HepG2 (cell line): ENCODE results near the gene LRRC74A. TPM values are rescaled to one million over a fixed set of nuclear protein-coding genes. Genes with fewer than 3 reads are reported as not detected.

Experiments
- ATAC-seq: fragments of 200-7000 bp; cut with Tn5 transposase; 3 replicates; pipeline ENCODE4 v1.9.1; 2020; ENCODE audit warnings: mild to moderate bottlenecking, moderate library complexity
- BruUV-seq: library from RNA; stranded (reverse); fragments of 400-500 nt; replicated peaks from 2 replicates; lab custom pipeline; 2021; lab: Mats Ljungman, UMichigan
- CTCF ChIA-PET: fragments of 300-600 bp; formaldehyde crosslinking; extraction: SDS; loops from one replicate; lab custom pipeline; 2021; ENCODE audit warnings: low total read pairs, inconsistent platforms, low intra/inter-chr PET ratio; lab: Yijun Ruan, JAX
- POLR2A ChIA-PET: fragments of 350-600 bp; sonication (Branson Sonifier 250); formaldehyde crosslinking; loops from one replicate; lab custom pipeline; 2020; ENCODE audit warnings: antibody characterized with exemption, inconsistent platforms; lab: Yijun Ruan, JAX
- DNase-seq: peaks from one replicate; pipeline ENCODE4 v3.0.0-alpha.2; 2015; ENCODE audit warnings: low spot score
- FAIRE-seq: peaks from 3 replicates; lab custom pipeline; 2011; peaks lifted over from hg19 to GRCh38; lab: Jason Lieb, UNC
- H2AFZ ChIP-seq: one replicate; pipeline ENCODE4 v1.6.1; 2011; ENCODE audit warnings: low read length, inconsistent platforms
- H3K27ac ChIP-seq: fragments of 300-600 bp; 3 replicates; pipeline ENCODE4 v1.8.0; 2011; ENCODE audit warnings: mixed run types, mild to moderate bottlenecking, mixed read lengths, low read length, inconsistent platforms; ENCODE audit not compliant: insufficient read depth; ENCODE audit errors: extremely low read length
- H3K27me3 ChIP-seq, 2 experiments: fragments of 200-600 bp in 1 of 2; 2 replicates in 1 of 2; 3 replicates in 1 of 2; pipeline versions ENCODE4 v1.6.0 to v1.8.0; 2011; ENCODE audit warnings: low read length in 2 of 2, mild to moderate bottlenecking in 2 of 2, moderate library complexity in 2 of 2, inconsistent platforms in 1 of 2; ENCODE audit not compliant: insufficient read depth in 2 of 2, control insufficient read depth in 1 of 2
- H3K36me3 ChIP-seq, 2 experiments: fragments of 200-600 bp in 1 of 2; replicated peaks in 1 of 2; 2 replicates in 1 of 2; 3 replicates in 1 of 2; pipeline versions ENCODE4 v1.5.1 to v1.8.0; 2011; ENCODE audit warnings: low read length in 2 of 2, inconsistent platforms in 1 of 2; ENCODE audit not compliant: insufficient read depth in 2 of 2, control insufficient read depth in 1 of 2
- H3K4me1 ChIP-seq: 2 replicates; pipeline ENCODE4 v1.5.1; 2012; ENCODE audit warnings: low read length, inconsistent platforms; ENCODE audit not compliant: insufficient read depth
- H3K4me2 ChIP-seq: 2 replicates; pipeline ENCODE4 v1.6.0; 2011; ENCODE audit warnings: low read depth, low read length, inconsistent platforms
- H3K4me3 ChIP-seq, 3 experiments: fragments of 200-600 bp in 1 of 3; sonication (generic), shearing (Covaris generic) in 1 of 3; replicated peaks in 1 of 3; 2 replicates each; pipeline ENCODE4 v1.5.1; 2011 to 2016; ENCODE audit warnings: low read length in 3 of 3, inconsistent platforms in 2 of 3, low read depth in 2 of 3, mild to moderate bottlenecking in 2 of 3, control low read depth in 1 of 3, mixed read lengths in 1 of 3; ENCODE audit not compliant: insufficient read depth in 1 of 3
- H3K79me2 ChIP-seq: one replicate; pipeline ENCODE4 v1.6.1; 2011; ENCODE audit warnings: low read length, inconsistent platforms; ENCODE audit not compliant: insufficient read depth
- H3K9ac ChIP-seq: 2 replicates; pipeline ENCODE4 v1.6.0; 2011; ENCODE audit warnings: mild to moderate bottlenecking, low read depth, low read length, inconsistent platforms; ENCODE audit not compliant: insufficient read depth
- H3K9me3 ChIP-seq: 2 replicates; pipeline ENCODE4 v1.5.1; 2012; ENCODE audit warnings: mild to moderate bottlenecking, low read length
- H4K20me1 ChIP-seq: 2 replicates; pipeline ENCODE4 v1.6.0; 2011; ENCODE audit warnings: inconsistent platforms, mild to moderate bottlenecking, low read length, moderate library complexity; ENCODE audit not compliant: insufficient read depth
- BRD4 ChIP-seq: sonication (generic); formaldehyde crosslinking; IDR thresholded peaks from 2 replicates; pipeline ENCODE4 v1.4.0; 2020; ENCODE audit warnings: missing genetic modification reagents
- CENPBD1 ChIP-seq: sonication (generic); formaldehyde crosslinking; IDR thresholded peaks from 2 replicates; pipeline ENCODE4 v1.8.0; 2022; ENCODE audit warnings: missing genetic modification reagents, low read depth, mild to moderate bottlenecking, borderline replicate concordance
- EEA1 ChIP-seq: sonication (generic); formaldehyde crosslinking; IDR thresholded peaks from 2 replicates; pipeline ENCODE4 v1.5.1; 2020; ENCODE audit warnings: mild to moderate bottlenecking, missing genetic modification reagents, borderline replicate concordance
- FOXC1 ChIP-seq: sonication (generic); formaldehyde crosslinking; IDR thresholded peaks from 2 replicates; pipeline ENCODE4 v1.8.0; 2022; ENCODE audit warnings: mild to moderate bottlenecking, missing genetic modification reagents, borderline replicate concordance
- NONO ChIP-seq, 2 experiments: fragments of 450-650 bp in 1 of 2; sonication (generic) in 1 of 2; formaldehyde crosslinking in 1 of 2; IDR thresholded peaks in 1 of 2; conservative IDR thresholded peaks in 1 of 2; 2 replicates each; pipeline versions ENCODE4 v1.6.1 to v1.8.0; 2017 to 2022; ENCODE audit warnings: mild to moderate bottlenecking in 1 of 2, missing genetic modification reagents in 1 of 2, moderate library complexity in 1 of 2
- POLR2AphosphoS5 ChIP-seq: IDR thresholded peaks from 2 replicates; pipeline ENCODE4 v1.6.1; 2012; ENCODE audit warnings: low read depth, low read length
- RXRA ChIP-seq: sonication (generic); formaldehyde crosslinking; IDR thresholded peaks from 2 replicates; pipeline ENCODE4 v1.5.1; 2020; ENCODE audit warnings: missing genetic modification reagents
- SUZ12 ChIP-seq: fragments of 150-350 bp; IDR thresholded peaks from 2 replicates; pipeline ENCODE4 v1.6.1; 2014; ENCODE audit warnings: low read depth, low read length
- USF2 ChIP-seq, 2 experiments: sonication (generic) in 1 of 2; formaldehyde crosslinking in 1 of 2; IDR thresholded peaks; 2 replicates each; pipeline versions ENCODE4 v1.5.1 to v1.6.1; 2011 to 2020; ENCODE audit warnings: borderline replicate concordance in 1 of 2, low read depth in 1 of 2, low read length in 1 of 2, mild to moderate bottlenecking in 1 of 2, missing genetic modification reagents in 1 of 2, moderate library complexity in 1 of 2
- ZC3H13 ChIP-seq: sonication (generic); formaldehyde crosslinking; IDR thresholded peaks from 2 replicates; pipeline ENCODE4 v1.8.1; 2023; ENCODE audit warnings: mild to moderate bottlenecking, missing genetic modification reagents, moderate library complexity
- ZNF691 ChIP-seq: sonication (generic); formaldehyde crosslinking; IDR thresholded peaks from 2 replicates; pipeline ENCODE4 v1.4.0; 2020; ENCODE audit warnings: missing genetic modification reagents, low read depth, mild to moderate bottlenecking, borderline replicate concordance
- ZNF773 ChIP-seq: sonication (generic); formaldehyde crosslinking; IDR thresholded peaks from 2 replicates; pipeline ENCODE4 v1.4.0; 2020; ENCODE audit warnings: missing genetic modification reagents, borderline replicate concordance
- ZSCAN9 ChIP-seq: IDR thresholded peaks from 2 replicates; pipeline ENCODE4 v1.6.1; 2016; ENCODE audit warnings: borderline replicate concordance
- WGBS: methylation state at CpG from one replicate; pipeline ENCODE4 v1.1.6; 2017; ENCODE audit warnings: low lambda C conversion rate; 5-methylcytosine and 5-hydroxymethylcytosine counted together
- in situ Hi-C: cut with HindIII; loops from 2 replicates; pipeline ENCODE4 v1.10.0; 2017; ENCODE audit warnings: low pct_unique_long_range_greater_than_20kb; ENCODE audit not compliant: extremely low pct_ligation_motif_present
- intact Hi-C: fragments of 100-400 bp; cut with micrococcal nuclease; formaldehyde crosslinking; loops from one replicate; pipeline ENCODE4 v1.10.0; 2022; ENCODE audit not compliant: unreplicated experiment
- polyA plus RNA-seq, 8 experiments: library from polyadenylated mRNA; depleted of rRNA in 3 of 8; stranded (reverse) in 7 of 8; unstranded in 1 of 8; fragments of >200 nt; fragmentation: Illumina TruSeq in 4 of 8; extraction: Trizol in 4 of 8; gene quantifications; 2 replicates each; pipeline versions ENCODE4 v1.2.1 to v1.2.3, GENCODE V29; 2011 to 2016; ENCODE audit warnings: low read depth in 4 of 8, missing spikeins in 1 of 8, mixed read lengths in 1 of 8; ENCODE audit not compliant: insufficient read depth in 1 of 8
- total RNA-seq, 5 experiments: library from RNA; depleted of rRNA; stranded (reverse); fragments of >200 nt; fragmentation: Illumina TruSeq; extraction: Trizol; gene quantifications; 2 replicates each; pipeline ENCODE4 v1.2.3, GENCODE V29; 2016; ENCODE audit warnings: low read depth in 1 of 5
- TF ChIP-seq, protein P1 (sequence below): IDR thresholded peaks from 2 replicates; pipeline ENCODE4 v1.6.1; 2016; ENCODE audit warnings: low read depth, borderline replicate concordance
- TF ChIP-seq, protein P2 (sequence below): sonication (generic); formaldehyde crosslinking; IDR thresholded peaks from 2 replicates; pipeline ENCODE4 v1.5.0; 2020; ENCODE audit warnings: mild to moderate bottlenecking, missing genetic modification reagents, moderate library complexity

The LRRC74A gene
- total and polyA plus RNA-seq, 2 of the 13 experiments (the other 11 are each of a cell fraction or from before 2014, with no cell fraction given), result not detected

GRCh38 chr14:76826122-76826521 is at the start of gene LRRC74A (continued):
- no peak for TF ChIP-seq POLR2AphosphoS5
- no peak for TF ChIP-seq BRD4 (CRISPR knock-in tag)
- no peak for TF ChIP-seq ZNF773 (CRISPR knock-in tag)
- no peak for TF ChIP-seq SUZ12
- no peak for TF ChIP-seq NONO (IDR thresholded peaks at IDR 0.05)
- TF ChIP-seq NONO (CRISPR knock-in tag; conservative IDR thresholded peaks at IDR 0.05), result no peak
- TF ChIP-seq ZNF691 (CRISPR knock-in tag), result no peak

- in situ Hi-C loops, result no loop called here
- peak; percentile 85 for ATAC-seq
- Histone ChIP-seq H3K4me2 (no peak overlapping the region), H3K79me2 (no peaks in the 10 kb centered on the region), H3K27me3 (no peaks in the 10 kb centered on the region), H3K4me1 (peaks cover 29% of the 10 kb centered on the region), H3K27ac (no peak overlapping the region), H3K4me3 (no peak overlapping the region), H4K20me1 (no peaks in the 10 kb centered on the region), H3K9me3 (no peaks in the 10 kb centered on the region), H3K36me3 (0 out of 5 replicates have a peak, but pooled peaks cover 0 to 4% of the 10 kb centered on the region in 2 experiments), H2AFZ (no peak overlapping the region), H3K9ac (no peak overlapping the region)
- intact Hi-C loops, result no loop called here
- no TSS peak for BruUV-seq
- peak; percentile 29 for DNase-seq
- peak; percentile 8 for FAIRE-seq
- 53% methylated on average over 3 of the region's 10 CpGs for WGBS
- ChIA-PET CTCF (interaction anchor here (1.5 kb wide), 1 partner anchor 67 kb away, joined by 8 read pairs; no protein-coding TSS in a partner anchor), POLR2A (interaction anchor here (0.9 kb wide), 1 partner anchor 8 kb away, joined by 4 read pairs; no protein-coding TSS in a partner anchor)
- TF ChIP-seq ZC3H13 (CRISPR knock-in tag) (no peak), RXRA (0 out of 2 replicates have a peak, but pooled peaks have one; percentile 18), CENPBD1 (CRISPR knock-in tag) (no peak), EEA1 (CRISPR knock-in tag) (no peak), FOXC1 (CRISPR knock-in tag) (0 out of 2 replicates have a peak, but pooled peaks have one; percentile 31), USF2 (IDR thresholded peaks at IDR 0.05; ENCODE audit: low read depth, low read length) (no peak), USF2 (CRISPR knock-in tag; IDR thresholded peaks at IDR 0.05; ENCODE audit: borderline replicate concordance) (no peak), ZSCAN9 (CRISPR knock-in tag) (no peak)
- TF ChIP-seq, protein P1, sequence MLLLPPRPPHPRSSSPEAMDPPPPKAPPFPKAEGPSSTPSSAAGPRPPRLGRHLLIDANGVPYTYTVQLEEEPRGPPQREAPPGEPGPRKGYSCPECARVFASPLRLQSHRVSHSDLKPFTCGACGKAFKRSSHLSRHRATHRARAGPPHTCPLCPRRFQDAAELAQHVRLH (CRISPR knock-in tag), result 0 out of 2 replicates have a peak, but pooled peaks have one; percentile 42
- TF ChIP-seq, protein P2, sequence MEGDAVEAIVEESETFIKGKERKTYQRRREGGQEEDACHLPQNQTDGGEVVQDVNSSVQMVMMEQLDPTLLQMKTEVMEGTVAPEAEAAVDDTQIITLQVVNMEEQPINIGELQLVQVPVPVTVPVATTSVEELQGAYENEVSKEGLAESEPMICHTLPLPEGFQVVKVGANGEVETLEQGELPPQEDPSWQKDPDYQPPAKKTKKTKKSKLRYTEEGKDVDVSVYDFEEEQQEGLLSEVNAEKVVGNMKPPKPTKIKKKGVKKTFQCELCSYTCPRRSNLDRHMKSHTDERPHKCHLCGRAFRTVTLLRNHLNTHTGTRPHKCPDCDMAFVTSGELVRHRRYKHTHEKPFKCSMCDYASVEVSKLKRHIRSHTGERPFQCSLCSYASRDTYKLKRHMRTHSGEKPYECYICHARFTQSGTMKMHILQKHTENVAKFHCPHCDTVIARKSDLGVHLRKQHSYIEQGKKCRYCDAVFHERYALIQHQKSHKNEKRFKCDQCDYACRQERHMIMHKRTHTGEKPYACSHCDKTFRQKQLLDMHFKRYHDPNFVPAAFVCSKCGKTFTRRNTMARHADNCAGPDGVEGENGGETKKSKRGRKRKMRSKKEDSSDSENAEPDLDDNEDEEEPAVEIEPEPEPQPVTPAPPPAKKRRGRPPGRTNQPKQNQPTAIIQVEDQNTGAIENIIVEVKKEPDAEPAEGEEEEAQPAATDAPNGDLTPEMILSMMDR, result peak; percentile 47
These were observed 49.6 kb upstream of the LRRC74A start for GRCh38 chr14:76776428-76777251.
